Glomerular visceral epithelial cell (primary cell): ENCODE results near the gene AMELY.
"Not testable (repeated sequence)": the region's sequence is repeated elsewhere in the genome, so short reads cannot be mapped to it uniquely, and the experiment has no call there.

ENCODE experiments used
- DNase-seq: peaks from one replicate; pipeline ENCODE4 v3.0.0-alpha.2; 2016; ENCODE audit errors: extremely low spot score

AMELY gene, protein sequence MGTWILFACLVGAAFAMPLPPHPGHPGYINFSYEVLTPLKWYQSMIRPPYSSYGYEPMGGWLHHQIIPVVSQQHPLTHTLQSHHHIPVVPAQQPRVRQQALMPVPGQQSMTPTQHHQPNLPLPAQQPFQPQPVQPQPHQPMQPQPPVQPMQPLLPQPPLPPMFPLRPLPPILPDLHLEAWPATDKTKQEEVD

DNA sequence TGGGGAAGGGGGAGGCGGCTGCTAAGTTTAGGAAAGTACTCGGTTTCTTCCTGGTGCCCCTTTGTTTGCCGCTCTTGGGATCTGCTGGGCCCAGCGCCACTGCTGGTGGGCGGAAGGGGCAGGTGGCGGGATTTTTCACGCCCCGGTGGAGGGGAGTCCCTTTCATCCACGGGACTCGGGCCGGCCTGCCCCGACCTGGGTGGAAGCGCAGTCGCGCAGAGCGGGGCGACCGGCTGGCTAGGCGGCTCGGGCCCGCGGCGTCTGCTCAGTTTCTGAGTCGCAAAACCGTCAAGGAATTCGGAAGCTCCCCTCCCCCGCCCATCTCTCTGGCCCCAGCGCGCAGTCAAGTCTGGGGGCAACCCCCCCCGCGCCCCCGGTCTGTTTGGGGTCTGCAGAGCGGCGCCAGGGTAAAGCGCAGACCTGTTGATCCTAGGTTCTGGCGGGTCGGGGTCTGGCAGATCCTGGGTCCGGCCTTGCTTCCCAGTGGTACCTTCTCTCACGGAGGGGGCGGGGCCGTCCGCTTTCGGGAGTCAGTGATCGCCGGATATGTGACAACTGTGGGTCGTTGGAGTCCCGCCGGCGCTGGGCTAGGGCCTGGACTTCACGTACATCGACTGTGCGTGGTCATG lies at the start of gene AMELY:
Gene AMELY, minus strand, starts transcription at position 500 of the 629 bp plus-strand sequence. CDS start 39,144 bp downstream, outside the sequence.
- no peak for DNase-seq

DNA sequence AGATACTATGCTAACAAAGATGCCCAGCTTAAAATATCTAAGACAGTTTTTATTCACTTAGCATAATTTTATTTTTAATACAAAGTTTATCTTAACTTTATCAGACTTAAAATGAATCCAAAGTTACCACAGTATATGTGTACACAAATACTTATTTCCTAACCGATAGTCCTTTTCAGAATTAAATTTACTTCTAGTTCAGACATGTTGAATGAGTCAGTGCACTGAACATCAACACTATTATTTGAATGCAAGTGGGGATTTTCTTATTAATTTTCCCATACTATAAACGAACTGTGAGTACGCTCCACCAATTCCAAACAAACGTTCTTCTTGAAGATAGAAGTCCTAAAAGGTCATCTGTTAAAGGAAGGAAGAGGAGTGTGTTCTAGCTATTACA lies 38.4 kb upstream of the AMELY start:
- no peak for DNase-seq

DNA sequence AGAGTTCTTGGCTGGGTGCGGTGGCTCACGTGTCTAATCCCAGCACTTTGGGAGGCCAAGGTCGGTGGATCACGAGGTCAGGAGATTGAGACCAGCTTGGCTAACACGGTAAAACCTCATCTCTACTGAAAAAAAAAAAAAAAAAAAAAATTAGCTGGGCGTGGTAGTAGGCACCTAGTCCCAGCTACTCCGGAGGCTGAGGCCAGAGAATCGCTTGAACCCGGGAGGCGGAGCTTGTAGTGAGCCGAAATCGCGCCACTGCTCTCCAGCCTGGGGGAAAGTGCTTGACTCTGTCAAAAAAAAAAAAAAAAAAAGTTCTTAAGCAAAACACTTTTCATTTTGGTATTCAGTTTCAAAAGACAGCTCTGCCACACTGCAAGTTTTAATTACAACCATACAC lies 36.8 kb upstream of the AMELY start:
- DNase-seq, result no peak

DNA sequence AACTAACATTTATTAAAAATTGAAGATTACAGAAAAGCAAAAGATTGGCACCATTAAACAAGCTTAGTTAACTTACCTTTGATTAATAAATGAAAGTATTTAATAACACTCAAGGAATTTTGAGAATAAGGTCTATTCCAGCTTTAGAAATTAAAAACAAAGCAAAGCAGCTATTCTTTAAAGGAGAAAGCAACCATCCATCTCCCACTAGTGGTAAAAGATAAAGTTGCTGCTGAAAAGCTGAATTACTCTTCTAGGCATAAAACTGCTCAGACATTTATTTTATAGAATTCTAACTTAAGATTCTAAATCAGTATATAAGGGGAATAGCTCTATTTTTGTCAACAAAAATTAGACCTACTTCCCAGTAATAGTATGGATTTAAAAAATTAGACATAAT lies 36.1 kb upstream of the AMELY start:
- DNase-seq, result no peak

DNA sequence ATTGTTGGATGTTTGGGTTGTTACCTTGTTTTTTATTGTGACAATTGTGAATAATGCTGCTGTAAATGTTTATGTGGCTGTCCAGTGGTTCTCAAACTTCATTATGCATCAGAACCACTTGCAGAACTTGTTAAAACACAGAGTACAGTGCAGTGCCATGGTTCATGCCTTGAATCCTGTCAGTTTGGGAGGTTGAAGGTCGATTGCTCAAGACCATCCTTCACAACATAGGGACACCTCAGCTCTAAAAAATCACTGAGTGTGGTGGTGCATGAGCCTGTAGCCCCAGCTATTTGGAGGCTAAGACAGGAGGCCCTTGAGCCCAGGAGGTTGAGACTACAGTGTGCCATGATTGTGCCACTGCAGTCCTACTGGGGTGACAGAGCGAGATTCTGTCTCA lies 23.9 kb upstream of the AMELY start:
- no peak for DNase-seq

DNA sequence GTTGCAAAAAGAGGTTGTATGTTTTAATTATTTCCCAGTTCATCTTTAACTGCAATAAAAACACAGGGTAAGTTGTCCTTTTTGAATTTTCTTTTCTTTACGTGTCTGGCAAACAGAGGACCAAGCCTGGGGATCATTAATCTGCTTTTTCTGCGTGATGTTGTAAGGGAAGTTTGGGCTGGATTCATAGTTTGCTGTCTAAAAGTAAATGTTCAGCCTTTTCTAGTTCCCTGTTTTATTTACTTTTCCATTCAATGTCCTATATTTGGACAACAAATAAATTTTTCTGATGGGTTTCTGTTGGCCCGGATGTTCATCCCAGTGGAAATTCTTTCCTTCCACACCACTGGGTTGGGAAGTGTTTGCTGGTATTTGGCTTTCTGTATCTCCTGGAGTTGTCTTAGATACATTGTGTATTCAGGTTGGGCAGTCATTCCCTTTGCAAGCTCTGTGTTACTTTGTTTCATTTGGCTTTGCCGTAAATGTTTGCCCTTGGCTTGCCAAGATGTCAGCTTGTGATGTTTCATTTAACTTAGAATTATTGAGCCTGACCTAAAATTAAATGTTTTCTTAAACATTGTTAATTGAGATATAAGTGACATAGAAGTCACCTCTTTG lies 20.3 kb upstream of the AMELY start:
- no peak for DNase-seq

DNA sequence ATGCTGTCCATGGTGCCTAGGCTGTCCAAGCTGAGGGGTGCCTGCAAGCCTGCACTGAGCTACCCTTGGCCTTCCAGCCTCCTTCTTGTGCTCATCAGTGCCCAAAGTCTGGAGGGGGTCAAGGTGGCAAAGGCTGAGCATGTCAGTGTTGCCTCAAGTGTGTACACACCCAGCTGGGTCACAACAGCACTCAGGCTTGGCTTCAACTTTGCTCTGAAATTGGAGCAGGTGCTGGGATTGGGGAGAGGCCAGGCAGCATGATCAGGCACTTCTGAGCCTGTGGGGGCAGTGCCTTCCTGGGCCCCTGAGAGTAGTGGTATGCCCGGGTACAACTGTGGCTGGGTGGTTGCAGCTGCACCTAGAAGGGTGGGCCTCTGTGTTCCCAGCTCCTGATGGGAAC lies 17.7 kb upstream of the AMELY start:
- DNase-seq, result no peak

DNA sequence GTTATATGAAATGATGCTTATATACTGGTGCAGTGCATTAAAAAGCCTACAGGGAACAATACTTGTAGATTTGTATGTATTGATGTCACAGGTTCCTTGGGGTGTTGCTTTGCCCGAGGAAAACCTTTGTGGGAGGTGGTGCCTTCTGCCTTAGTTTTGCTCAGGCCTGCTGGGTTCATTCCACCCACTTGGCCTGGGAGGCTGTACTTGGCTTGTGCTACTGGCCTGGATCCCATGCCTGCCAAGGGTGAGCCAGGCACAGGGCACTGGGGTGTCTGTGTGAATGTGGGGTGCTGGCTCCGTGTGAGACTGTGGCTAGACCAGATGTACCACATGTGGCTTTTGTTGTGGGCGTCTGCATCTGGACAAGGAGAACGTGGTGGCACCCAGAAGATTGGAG lies 16.7 kb upstream of the AMELY start:
- no peak for DNase-seq

DNA sequence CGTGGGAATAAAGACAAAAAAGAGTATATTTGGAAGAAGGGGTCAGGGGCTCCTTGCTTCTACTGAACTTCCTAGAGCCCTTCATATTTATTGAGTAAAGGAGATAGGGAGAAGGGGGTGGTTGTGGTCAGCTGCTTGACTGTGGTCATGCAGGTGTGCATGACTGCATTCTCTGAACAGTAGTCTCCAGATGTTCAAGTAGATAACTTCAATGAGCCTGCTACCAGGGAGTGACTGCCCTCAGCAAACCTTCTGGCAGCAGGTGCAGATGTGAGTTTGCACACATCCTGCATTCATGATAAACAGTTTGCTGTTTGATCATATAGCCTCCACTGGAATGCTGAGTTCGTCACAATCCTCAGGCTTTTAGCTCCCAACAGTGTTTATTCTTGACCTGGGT lies 9.5 kb upstream of the AMELY start:
- DNase-seq, result no peak

DNA sequence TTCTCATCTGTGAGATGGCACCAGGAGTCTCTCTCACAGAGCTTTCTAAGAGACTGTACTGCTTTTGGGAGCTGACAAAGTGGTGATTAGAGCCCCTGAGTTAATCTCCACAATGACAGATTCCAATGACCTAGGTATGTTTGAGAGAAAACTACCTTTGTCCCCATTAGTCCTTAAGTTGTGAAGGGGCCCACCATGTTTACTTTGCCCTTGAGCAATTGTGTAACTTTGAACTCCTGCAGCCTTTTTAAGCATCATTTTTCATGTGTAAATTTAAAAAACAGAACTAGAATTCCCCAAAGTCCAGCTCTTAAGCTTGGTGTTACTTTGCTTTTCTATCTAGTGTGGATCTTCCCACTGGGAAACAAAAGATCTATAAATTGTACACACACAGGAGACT lies 1.8 kb upstream of the AMELY start:
- no peak for DNase-seq

DNA sequence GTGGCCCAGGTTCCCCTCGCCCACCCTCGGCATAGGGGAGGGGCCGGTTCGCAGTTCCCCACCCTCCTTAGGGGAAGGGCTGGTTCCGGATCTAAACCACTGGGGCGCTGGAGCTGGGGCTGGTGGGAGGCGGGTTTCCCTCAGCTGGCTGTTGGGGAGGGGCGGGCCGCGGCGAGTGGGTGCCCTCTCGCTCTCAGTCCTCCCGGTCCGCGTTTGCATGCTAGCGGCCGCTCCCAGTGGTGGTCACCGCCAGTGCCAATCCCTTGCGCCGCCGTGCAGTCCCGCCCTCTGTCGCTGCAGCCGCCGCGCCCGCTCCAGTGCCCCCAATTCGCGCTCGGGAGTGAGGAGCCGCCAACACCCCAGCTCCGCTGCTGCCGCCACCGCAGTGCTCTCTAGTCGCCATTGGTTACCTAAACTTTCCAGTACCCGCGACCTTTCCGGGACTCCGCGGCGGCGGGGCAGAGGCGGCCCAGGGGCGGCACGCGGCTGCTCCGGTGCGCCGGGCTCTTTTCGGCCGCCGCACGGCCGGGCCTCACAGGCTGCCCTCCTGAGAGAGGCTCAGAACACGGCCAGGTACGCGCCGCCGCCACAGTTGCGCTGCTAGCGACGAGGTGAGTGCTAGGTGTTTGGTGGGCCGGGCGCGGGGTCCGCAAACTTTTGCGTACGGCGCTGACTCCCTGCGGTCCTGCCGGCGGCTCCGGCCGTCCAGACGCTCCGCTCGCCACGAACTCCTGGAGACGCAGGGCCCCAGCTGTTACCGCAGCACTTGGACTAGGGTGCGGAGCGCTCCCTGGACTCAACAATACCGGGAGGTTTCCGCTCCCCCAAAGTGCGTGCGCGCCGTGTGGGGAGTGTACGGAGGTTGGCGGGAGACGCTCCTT lies 940 bp downstream of the AMELY start, which contains the start of gene TBL1Y:
Gene TBL1Y, plus strand, starts transcription at position 326 of the 881 bp plus-strand sequence. CDS start 114,388 bp downstream, outside the sequence.
- DNase-seq, result no peak

DNA sequence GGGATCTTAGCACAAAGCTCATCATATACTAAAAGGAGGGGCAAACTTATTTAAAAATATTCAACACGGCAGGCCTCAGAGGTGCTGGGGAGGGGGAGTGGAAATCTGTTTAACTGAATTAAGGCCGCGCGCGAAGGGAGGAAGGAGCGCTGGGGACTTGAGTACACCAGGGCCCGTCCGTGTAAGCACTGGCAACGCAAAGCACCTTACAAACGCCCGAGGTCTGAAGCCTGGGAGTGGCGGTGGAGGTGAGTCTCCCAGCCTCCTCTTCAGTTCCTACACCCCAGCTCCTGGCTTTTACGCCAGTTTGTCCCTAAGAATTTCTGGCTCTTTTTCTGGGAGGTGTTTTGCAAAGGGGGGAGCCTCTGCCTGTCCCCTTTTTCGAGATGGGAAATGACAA lies 1.7 kb downstream of the AMELY start:
- DNase-seq, result no peak

DNA sequence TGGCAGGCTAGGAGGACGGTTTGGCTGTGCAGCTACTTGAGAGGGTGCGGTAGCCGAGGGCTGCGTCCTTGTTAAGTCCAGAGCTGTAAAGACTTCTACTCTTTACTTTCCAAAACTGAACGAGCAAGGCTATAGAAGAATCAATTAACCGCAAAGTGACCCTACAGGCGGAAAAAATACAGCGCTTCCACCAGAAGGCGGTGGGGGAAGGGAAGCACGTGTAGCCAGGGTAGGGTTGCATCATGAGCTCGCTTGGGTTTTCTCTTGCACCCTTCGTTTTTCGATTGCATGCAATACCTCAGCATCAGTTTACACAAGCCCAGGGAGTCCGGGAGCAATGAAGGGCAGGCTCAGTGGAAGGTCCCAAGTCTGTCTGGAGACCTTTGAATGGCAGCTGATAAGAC lies 2.4 kb downstream of the AMELY start:
- no peak for DNase-seq

DNA sequence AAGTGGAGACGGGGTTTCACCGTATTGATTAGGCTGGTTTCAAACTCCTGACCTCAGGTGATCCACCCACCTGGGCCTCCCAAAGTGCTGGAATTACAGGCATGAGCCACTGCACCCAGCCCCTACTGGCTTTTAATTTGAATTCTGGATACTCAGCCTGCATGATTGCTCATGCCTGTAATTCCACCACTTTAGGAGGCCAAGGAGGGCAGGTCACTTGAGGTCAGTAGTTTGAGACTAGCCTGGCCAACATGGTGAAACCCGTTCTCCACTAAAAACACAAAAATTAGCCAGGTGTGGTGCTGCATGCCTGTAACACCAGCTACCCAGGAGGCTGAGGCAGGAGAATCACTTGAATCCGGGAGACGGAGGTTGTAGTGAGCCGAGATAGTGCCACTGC lies 3.5 kb downstream of the AMELY start:
- not testable (repeated sequence) for DNase-seq

DNA sequence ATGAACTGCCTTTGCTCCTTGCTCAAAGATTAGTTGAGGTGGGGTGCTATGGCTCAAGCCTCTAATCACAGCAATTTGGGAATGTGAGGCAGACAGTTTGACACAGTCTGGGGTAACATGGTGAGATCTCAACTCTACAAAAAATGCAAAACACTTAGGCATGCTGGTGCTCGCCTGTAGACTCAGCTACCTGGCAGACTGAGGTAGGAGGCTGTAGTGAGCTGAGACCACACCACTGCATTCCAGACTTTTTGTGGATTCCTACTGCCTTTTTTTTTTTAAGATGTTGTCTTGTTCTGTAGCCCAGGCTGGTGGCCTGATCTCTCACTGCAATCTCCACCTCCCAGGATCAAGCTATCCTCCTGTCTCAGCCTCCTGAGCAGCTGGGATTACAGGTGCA lies 4.0 kb downstream of the AMELY start:
- no peak for DNase-seq

DNA sequence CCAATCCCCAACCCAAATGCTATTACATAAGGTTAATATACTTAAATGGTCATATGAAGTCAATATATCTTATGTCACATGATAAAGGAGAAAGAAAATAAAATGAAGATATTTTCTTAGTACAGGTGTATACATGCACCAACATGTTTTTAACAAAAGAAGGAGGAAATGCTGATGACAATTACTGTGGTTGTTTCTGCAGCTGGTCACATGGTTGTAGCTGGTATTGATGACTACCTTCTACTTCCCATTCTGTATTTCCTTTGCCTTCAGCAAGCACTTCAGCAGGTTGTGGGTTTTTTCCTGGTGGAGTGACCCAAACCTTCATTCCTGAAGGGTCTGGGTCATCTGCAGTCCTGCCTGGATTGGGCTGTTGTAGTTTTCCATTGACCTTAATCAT lies 9.4 kb downstream of the AMELY start:
- DNase-seq, result not testable (repeated sequence)

DNA sequence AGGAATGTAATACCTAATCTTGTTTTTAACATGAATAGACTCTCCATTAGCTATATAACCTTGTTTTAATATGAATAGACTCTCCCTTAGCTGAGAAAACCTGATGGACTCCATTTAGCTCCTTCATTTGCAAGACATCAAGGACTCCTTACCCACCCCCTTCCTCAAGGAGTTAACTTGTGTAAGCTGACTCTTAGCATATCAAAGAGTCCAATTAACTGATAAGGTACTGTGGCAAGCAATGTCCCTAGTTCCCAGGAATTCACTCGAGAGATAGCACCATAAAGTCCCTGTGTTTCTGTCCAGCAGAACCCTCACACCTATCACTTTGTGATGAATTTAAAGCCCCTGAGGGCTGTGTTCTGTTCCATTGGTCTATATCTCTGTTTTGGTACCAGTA lies 16.3 kb downstream of the AMELY start:
- DNase-seq, result no peak

DNA sequence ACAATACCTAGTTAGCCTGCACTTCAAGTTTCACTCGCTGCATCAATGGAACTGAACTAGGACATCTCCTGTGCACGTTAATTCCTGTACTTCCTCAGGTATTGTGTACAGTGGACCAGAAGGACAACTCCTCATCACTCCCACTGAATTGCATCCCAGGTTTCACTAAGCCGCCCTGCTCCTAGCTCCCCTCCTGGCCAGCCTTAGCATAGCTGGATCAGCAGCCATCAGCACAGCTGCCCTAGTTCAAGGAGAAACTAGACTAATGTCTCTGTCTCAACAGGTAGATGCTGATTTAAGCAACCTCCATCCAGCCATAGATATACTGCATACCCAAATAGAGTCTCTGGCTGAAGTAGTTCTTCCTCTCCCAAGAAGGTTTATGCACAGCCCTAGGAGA lies 17.1 kb downstream of the AMELY start:
- DNase-seq, result no peak

DNA sequence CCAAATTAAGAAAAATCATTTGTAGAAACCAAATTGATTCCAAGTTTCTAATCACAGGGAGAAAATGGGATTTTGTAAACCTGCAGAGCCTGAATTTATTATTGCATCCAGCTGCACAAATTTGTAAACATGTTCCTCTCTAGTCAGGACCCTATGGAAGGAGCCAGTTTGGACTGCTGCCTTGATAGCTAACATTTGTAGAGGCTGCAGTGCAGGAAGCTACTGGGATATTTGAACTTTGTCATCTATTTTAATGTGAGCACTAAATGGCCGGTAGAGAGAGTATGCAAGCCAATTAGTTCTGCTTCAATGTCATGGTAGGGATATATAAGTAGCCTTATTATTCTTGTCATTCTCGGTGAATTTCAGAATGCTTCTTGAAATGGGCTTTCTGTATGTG lies 62.2 kb downstream of the AMELY start:
- no peak for DNase-seq

DNA sequence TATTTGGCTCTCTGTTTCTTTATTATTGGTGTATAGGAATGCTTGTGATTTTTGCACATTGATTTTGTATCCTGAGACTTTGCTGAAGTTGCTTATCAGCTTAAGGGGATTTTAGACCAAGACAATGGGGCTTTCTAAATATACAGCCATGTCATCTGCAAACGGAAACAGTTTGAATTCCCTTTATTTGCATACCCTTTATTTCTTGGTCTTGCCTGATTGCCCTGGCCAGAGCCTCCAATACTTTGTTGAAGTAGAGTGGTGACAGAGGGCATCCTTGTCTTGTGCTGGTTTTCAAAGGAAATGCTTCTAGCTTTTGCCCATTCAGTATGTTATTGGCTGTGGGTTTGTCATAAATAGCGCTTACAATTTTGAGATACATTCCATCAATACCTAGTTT lies 68.9 kb downstream of the AMELY start:
- not testable (repeated sequence) for DNase-seq
